GM12878 (cell line): Measurements from ENCODE around the gene ASAP3. TPM values are rescaled to one million over a fixed set of nuclear protein-coding genes. Genes with fewer than 3 reads are reported as not detected.

Source experiments
- ATAC-seq: fragments of 200-7000 bp; cut with Tn5 transposase; 3 replicates; pipeline ENCODE4 v1.9.1; 2020; ENCODE audit warnings: mild to moderate bottlenecking, moderate library complexity
- BruUV-seq: library from RNA; stranded (reverse); fragments of 400-500 nt; replicated peaks from 2 replicates; lab custom pipeline; 2021; lab: Mats Ljungman, UMichigan
- CTCF ChIA-PET: fragments of 300-600 bp; sonication (Branson Sonifier 250); formaldehyde crosslinking; extraction: SDS; loops from one replicate; lab custom pipeline; 2021; ENCODE audit warnings: inconsistent platforms; lab: Yijun Ruan, JAX
- POLR2A ChIA-PET: fragments of 350-600 bp; formaldehyde crosslinking; extraction: SDS; loops from one replicate; lab custom pipeline; 2021; ENCODE audit warnings: inconsistent platforms; lab: Charles Lee
- RAD21 ChIA-PET: fragments of 300-600 bp; sonication (Branson Sonifier 250); formaldehyde crosslinking; loops from one replicate; lab custom pipeline; 2023; ENCODE audit warnings: antibody characterized with exemption; ENCODE audit not compliant: unreplicated experiment; lab: Charles Lee
- SMC1A ChIA-PET: fragments of 300-600 bp; sonication (Branson Sonifier 250); formaldehyde crosslinking; loops from one replicate; lab custom pipeline; 2023; ENCODE audit not compliant: unreplicated experiment, uncharacterized antibody; lab: Charles Lee
- DNase-seq: peaks from one replicate; pipeline ENCODE4 v3.0.0-alpha.2; 2011; ENCODE audit warnings: low read depth, low spot score
- FAIRE-seq: peaks from 3 replicates; lab custom pipeline; 2011; peaks lifted over from hg19 to GRCh38; lab: Jason Lieb, UNC
- H2AFZ ChIP-seq: 2 replicates; pipeline ENCODE4 v1.6.0; 2011; ENCODE audit warnings: low read depth, low read length, control low read depth; ENCODE audit not compliant: control insufficient read depth
- H3K27ac ChIP-seq: 2 replicates; pipeline ENCODE4 v1.5.1; 2011; ENCODE audit warnings: control low read depth; ENCODE audit not compliant: control insufficient read depth, insufficient read depth
- H3K27me3 ChIP-seq, 2 experiments: replicated peaks in 1 of 2; 2 replicates each; pipeline versions ENCODE4 v1.6.0 to v1.6.1; 2011; ENCODE audit warnings: low read length in 1 of 2; ENCODE audit not compliant: control insufficient read depth in 2 of 2, insufficient read depth in 2 of 2
- H3K36me3 ChIP-seq, 2 experiments: 2 replicates each; pipeline ENCODE4 v1.5.1; 2011; ENCODE audit warnings: low read length in 1 of 2; ENCODE audit not compliant: control insufficient read depth in 2 of 2, insufficient read depth in 2 of 2
- H3K4me1 ChIP-seq: 2 replicates; pipeline ENCODE4 v1.6.1; 2011; ENCODE audit warnings: mild to moderate bottlenecking, low read length, moderate library complexity, mixed read lengths; ENCODE audit not compliant: control insufficient read depth, insufficient read depth
- H3K4me2 ChIP-seq: 2 replicates; pipeline ENCODE4 v1.6.0; 2011; ENCODE audit warnings: control low read depth; ENCODE audit not compliant: control insufficient read depth, insufficient read depth
- H3K4me3 ChIP-seq: fragments of 200-600 bp; sonication (generic); 2 replicates; pipeline ENCODE4 v1.5.1; 2016
- H3K79me2 ChIP-seq: 2 replicates; pipeline ENCODE4 v1.6.0; 2011; ENCODE audit warnings: low read length; ENCODE audit not compliant: control insufficient read depth, insufficient read depth
- H3K9ac ChIP-seq: 2 replicates; pipeline ENCODE4 v1.8.0; 2011; ENCODE audit warnings: low read length, control low read depth, mixed read lengths; ENCODE audit not compliant: control insufficient read depth, insufficient read depth
- H3K9me3 ChIP-seq: replicated peaks from 3 replicates; pipeline ENCODE4 v1.5.1; 2011; ENCODE audit warnings: mild to moderate bottlenecking, low read length; ENCODE audit not compliant: control insufficient read depth, insufficient read depth
- H4K20me1 ChIP-seq: 2 replicates; pipeline ENCODE4 v1.6.0; 2011; ENCODE audit not compliant: control insufficient read depth, insufficient read depth
- POU2F2 ChIP-seq: IDR thresholded peaks from 3 replicates; pipeline ENCODE4 v1.6.1; 2011; ENCODE audit warnings: low read depth, mild to moderate bottlenecking, low read length, borderline replicate concordance
- SMARCA5 ChIP-seq: fragments of 450-650 bp; IDR thresholded peaks from 2 replicates; pipeline ENCODE4 v1.6.1; 2017; ENCODE audit warnings: mild to moderate bottlenecking
- SUPT20H ChIP-seq: IDR thresholded peaks from 2 replicates; pipeline ENCODE4 v1.6.1; 2011; ENCODE audit warnings: low read depth, mild to moderate bottlenecking, low read length, moderate library complexity, borderline replicate concordance; ENCODE audit not compliant: control insufficient read depth
- WGBS: methylation state at CpG from one replicate; pipeline ENCODE4 v1.1.6; 2016; ENCODE audit warnings: low lambda C conversion rate; ENCODE audit not compliant: insufficient replicate concordance, insufficient coverage; ENCODE audit errors: missing lambda C conversion rate; 5-methylcytosine and 5-hydroxymethylcytosine counted together
- in situ Hi-C: fragments of 300-500 bp; cut with MboI; formaldehyde crosslinking; loops from 9 replicates; pipeline ENCODE4 v1.14.3; 2018; ENCODE audit warnings: mixed read lengths
- intact Hi-C: fragments of 100-400 bp; cut with micrococcal nuclease; formaldehyde crosslinking; loops from one replicate; pipeline ENCODE4 v1.14.2; 2022; ENCODE audit not compliant: unreplicated experiment
- polyA plus RNA-seq, 11 experiments: library from polyadenylated mRNA; depleted of rRNA in 4 of 11; unstranded in 6 of 11; stranded (reverse) in 5 of 11; fragments of >200 nt; fragmentation: Nextera tagmentation in 4 of 11; fragmentation: Illumina TruSeq in 1 of 11; extraction: Ambion mirVana in 4 of 11; extraction: Trizol in 1 of 11; gene quantifications; 1 replicate in 1 of 11; 2 replicates in 10 of 11; pipeline versions ENCODE4 v1.2.1 to v1.2.3, GENCODE V29; 2011 to 2016; ENCODE audit warnings: inconsistent platforms in 2 of 11, missing spikeins in 2 of 11, low read depth in 1 of 11
- total RNA-seq, 4 experiments: library from RNA; depleted of rRNA in 3 of 4; stranded (reverse); fragments of >200 nt in 3 of 4; fragmentation: Illumina TruSeq in 1 of 4; extraction: Trizol in 1 of 4; gene quantifications; 2 replicates each; pipeline versions ENCODE4 v1.2.1 to v1.2.3, GENCODE V29; 2013 to 2021
- TF ChIP-seq, protein P1 (sequence below), 3 experiments: IDR thresholded peaks in 2 of 3; conservative IDR thresholded peaks in 1 of 3; 2 replicates each; pipeline ENCODE4 v1.5.1; 2011; ENCODE audit warnings: low read depth in 3 of 3, low read length in 3 of 3, mild to moderate bottlenecking in 3 of 3, control low read depth in 2 of 3, moderate library complexity in 2 of 3, inconsistent platforms in 1 of 3, mixed read lengths in 1 of 3; ENCODE audit not compliant: control insufficient read depth in 2 of 3, insufficient read depth in 1 of 3; ENCODE audit errors: extremely low read depth in 1 of 3
- TF ChIP-seq, protein P2 (sequence below): fragments of 450-650 bp; IDR thresholded peaks from 2 replicates; pipeline ENCODE4 v1.6.1; 2017; ENCODE audit warnings: mild to moderate bottlenecking
- TF ChIP-seq, protein P3 (sequence below): fragments of 450-650 bp; IDR thresholded peaks from 2 replicates; pipeline ENCODE4 v1.6.1; 2017; ENCODE audit warnings: mild to moderate bottlenecking, moderate library complexity

Gene ASAP3
- total and polyA plus RNA-seq, 10 of the 15 experiments (the other 5 are each of a cell fraction or from before 2014, with no cell fraction given) = 0.04 to 0.92 (median 0.34) TPM; not detected in 1

DNA sequence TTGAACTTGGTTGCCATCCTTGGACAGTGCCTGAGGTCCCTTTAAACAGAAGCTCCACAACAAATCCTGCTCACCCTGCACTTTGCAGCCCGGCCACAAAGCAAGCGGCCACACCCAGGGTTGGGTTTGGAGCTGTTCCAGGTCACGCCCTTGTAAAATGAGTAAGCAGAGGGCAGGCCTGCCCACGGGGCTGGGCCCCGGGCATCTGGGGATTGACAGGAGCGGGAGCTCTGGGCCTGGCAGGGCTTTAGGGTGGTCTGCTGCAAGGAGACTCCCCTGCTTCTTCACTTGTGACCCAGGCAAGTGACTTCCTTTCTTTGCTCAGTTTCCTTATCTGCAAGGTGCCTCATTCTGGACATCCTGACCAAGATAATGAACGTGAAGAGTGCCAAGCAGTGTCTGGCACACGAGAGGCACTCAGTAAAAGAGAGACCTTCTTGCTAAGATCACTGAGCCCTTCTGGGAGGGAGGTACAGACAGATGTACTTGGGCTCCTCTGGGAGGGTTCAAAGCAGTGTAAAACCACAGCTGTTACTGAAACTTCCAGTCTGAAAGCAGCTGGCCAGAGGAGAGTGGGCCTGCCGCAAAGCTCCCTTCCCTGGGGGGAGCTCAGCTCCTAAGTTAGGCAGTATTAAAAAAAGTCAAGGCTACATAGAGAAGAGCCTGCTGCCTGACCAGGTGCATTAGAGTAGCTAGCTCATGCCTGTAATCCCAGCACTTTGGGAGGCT is 44.4 kb upstream of the ASAP3 start (continued):
- TF ChIP-seq SUPT20H = no peak

DNA sequence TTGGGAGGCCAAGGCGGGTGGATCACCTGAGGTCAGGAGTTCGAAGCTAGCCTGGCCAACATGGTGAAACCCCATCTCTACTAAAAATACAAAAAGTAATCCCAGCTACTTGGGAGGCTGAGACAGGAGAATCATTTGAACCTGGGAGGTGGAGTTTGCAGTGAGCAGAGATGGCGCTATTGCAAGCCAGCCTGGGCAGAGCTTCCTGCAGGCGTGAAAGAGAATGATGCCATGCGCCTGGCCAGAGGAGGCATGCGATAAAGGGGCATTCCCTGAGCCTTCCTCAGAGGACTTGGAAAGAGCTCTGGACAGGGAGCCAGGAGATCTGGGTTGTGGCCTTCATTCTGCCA is 43.9 kb upstream of the ASAP3 start:
- peak overlapping the region; percentile 85; the same call in 1 of the 2 replicates for H3K4me3 ChIP-seq
- RAD21 ChIA-PET = interaction anchor here (0.7 to 11.3 kb wide), 10 partner anchors 11 to 196 kb away, joined by 3 to 153 read pairs (median 5); partner anchors contain the start of gene ZNF436
- no peaks in the 10 kb centered on the region for H3K9me3 ChIP-seq
- H3K9ac ChIP-seq = no peak overlapping the region; the same call in 1 of the 2 replicates
- H3K27me3 ChIP-seq = no peaks in the 10 kb centered on the region
- peak overlapping the region; percentile 91 for H3K4me2 ChIP-seq
- in situ Hi-C loops = no loop called here
- peak overlapping the region; percentile 89; the same call in 1 of the 2 replicates for H3K27ac ChIP-seq
- 0 out of 2 replicates have a peak, but pooled peaks have one; percentile 14 for TF ChIP-seq SMARCA5
- TF ChIP-seq POU2F2 = no peak
- TF ChIP-seq, protein P1, sequence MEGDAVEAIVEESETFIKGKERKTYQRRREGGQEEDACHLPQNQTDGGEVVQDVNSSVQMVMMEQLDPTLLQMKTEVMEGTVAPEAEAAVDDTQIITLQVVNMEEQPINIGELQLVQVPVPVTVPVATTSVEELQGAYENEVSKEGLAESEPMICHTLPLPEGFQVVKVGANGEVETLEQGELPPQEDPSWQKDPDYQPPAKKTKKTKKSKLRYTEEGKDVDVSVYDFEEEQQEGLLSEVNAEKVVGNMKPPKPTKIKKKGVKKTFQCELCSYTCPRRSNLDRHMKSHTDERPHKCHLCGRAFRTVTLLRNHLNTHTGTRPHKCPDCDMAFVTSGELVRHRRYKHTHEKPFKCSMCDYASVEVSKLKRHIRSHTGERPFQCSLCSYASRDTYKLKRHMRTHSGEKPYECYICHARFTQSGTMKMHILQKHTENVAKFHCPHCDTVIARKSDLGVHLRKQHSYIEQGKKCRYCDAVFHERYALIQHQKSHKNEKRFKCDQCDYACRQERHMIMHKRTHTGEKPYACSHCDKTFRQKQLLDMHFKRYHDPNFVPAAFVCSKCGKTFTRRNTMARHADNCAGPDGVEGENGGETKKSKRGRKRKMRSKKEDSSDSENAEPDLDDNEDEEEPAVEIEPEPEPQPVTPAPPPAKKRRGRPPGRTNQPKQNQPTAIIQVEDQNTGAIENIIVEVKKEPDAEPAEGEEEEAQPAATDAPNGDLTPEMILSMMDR (IDR thresholded peaks at IDR 0.05 in 2 of 3, conservative IDR thresholded peaks at IDR 0.05 in 1 of 3; ENCODE audit: control insufficient read depth in 2 of 3, extremely low read depth in 1 of 3, insufficient read depth in 1 of 3, low read depth in 3 of 3, low read length in 3 of 3) = 0 out of 6 replicates have a peak, but pooled peaks of 1 of the 3 experiments have one; percentile 4
- TF ChIP-seq, protein P2, sequence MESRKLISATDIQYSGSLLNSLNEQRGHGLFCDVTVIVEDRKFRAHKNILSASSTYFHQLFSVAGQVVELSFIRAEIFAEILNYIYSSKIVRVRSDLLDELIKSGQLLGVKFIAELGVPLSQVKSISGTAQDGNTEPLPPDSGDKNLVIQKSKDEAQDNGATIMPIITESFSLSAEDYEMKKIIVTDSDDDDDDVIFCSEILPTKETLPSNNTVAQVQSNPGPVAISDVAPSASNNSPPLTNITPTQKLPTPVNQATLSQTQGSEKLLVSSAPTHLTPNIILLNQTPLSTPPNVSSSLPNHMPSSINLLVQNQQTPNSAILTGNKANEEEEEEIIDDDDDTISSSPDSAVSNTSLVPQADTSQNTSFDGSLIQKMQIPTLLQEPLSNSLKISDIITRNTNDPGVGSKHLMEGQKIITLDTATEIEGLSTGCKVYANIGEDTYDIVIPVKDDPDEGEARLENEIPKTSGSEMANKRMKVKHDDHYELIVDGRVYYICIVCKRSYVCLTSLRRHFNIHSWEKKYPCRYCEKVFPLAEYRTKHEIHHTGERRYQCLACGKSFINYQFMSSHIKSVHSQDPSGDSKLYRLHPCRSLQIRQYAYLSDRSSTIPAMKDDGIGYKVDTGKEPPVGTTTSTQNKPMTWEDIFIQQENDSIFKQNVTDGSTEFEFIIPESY = 0 out of 2 replicates have a peak, but pooled peaks have one; percentile 10
- TF ChIP-seq, protein P3, sequence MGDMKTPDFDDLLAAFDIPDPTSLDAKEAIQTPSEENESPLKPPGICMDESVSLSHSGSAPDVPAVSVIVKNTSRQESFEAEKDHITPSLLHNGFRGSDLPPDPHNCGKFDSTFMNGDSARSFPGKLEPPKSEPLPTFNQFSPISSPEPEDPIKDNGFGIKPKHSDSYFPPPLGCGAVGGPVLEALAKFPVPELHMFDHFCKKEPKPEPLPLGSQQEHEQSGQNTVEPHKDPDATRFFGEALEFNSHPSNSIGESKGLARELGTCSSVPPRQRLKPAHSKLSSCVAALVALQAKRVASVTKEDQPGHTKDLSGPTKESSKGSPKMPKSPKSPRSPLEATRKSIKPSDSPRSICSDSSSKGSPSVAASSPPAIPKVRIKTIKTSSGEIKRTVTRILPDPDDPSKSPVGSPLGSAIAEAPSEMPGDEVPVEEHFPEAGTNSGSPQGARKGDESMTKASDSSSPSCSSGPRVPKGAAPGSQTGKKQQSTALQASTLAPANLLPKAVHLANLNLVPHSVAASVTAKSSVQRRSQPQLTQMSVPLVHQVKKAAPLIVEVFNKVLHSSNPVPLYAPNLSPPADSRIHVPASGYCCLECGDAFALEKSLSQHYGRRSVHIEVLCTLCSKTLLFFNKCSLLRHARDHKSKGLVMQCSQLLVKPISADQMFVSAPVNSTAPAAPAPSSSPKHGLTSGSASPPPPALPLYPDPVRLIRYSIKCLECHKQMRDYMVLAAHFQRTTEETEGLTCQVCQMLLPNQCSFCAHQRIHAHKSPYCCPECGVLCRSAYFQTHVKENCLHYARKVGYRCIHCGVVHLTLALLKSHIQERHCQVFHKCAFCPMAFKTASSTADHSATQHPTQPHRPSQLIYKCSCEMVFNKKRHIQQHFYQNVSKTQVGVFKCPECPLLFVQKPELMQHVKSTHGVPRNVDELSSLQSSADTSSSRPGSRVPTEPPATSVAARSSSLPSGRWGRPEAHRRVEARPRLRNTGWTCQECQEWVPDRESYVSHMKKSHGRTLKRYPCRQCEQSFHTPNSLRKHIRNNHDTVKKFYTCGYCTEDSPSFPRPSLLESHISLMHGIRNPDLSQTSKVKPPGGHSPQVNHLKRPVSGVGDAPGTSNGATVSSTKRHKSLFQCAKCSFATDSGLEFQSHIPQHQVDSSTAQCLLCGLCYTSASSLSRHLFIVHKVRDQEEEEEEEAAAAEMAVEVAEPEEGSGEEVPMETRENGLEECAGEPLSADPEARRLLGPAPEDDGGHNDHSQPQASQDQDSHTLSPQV = no peak
- CTCF ChIA-PET = interaction anchor here (0.9 to 28.3 kb wide), 16 partner anchors 9 to 188 kb away, joined by 3 to 784 read pairs (median 4); partner anchors contain the start of gene ID3
- H3K4me1 ChIP-seq = peaks cover 69% of the 10 kb centered on the region
- H3K79me2 ChIP-seq = peaks cover 66% of the 10 kb centered on the region
- H3K36me3 ChIP-seq = no peaks in the 10 kb centered on the region; a peak in 2 of 4 replicates
- peak; percentile 2 for ATAC-seq
- no TSS peak for BruUV-seq
- no peak for FAIRE-seq
- SMC1A ChIA-PET = interaction anchor here (2.5 to 14.8 kb wide), 4 partner anchors 10 to 110 kb away, joined by 13 to 201 read pairs (median 45); no protein-coding TSS in a partner anchor
- no peaks in the 10 kb centered on the region for H4K20me1 ChIP-seq
- POLR2A ChIA-PET = interaction anchor here (0.6 to 3.0 kb wide), 9 partner anchors 9 to 195 kb away, joined by 3 to 30 read pairs (median 6); partner anchors contain the start of gene ID3
- H2AFZ ChIP-seq = no peak overlapping the region
- DNase-seq = no peak
- intact Hi-C loops = loop anchor here (5.0 kb wide), 1 partner anchor 186 kb away; the partner anchor contains the start of gene HNRNPR
- 49% methylated on average over 6 of the region's 6 CpGs for WGBS
